ENCODE results near the gene TMEM259. TPM values are rescaled to one million over a fixed set of nuclear protein-coding genes. Genes with fewer than 3 reads are reported as not detected.

The TMEM259 gene
- total and polyA plus RNA-seq, 2 of the 8 experiments (the other 6 are each of a cell fraction or from before 2014, with no cell fraction given): 140 to 243 TPM

- TF ChIP-seq BCL11A (IDR thresholded peaks at IDR 0.05; ENCODE audit: low read depth in 2 of 2, low read length in 2 of 2): no peak
- no peak for TF ChIP-seq SIN3A (conservative IDR thresholded peaks at IDR 0.05 in 1 of 2, IDR thresholded peaks at IDR 0.05 in 1 of 2; ENCODE audit: low read depth in 1 of 2, low read length in 2 of 2)
- TF ChIP-seq RFX5 (IDR thresholded peaks at IDR 0.05; ENCODE audit: borderline replicate concordance, low read depth, low read length): no peak
- TF ChIP-seq ATF3 (IDR thresholded peaks at IDR 0.05; ENCODE audit: insufficient read depth, low read depth, low read length): no peak
- no peak for TF ChIP-seq TAF1 (IDR thresholded peaks at IDR 0.05; ENCODE audit: low read depth, low read length)
- no peak for TF ChIP-seq CREB1 (IDR thresholded peaks at IDR 0.05)
- no peak for TF ChIP-seq CTBP2 (IDR thresholded peaks at IDR 0.05; ENCODE audit: borderline replicate concordance, insufficient read depth, insufficient read length, low read length)
- TF ChIP-seq ZNF274 (IDR thresholded peaks at IDR 0.05; ENCODE audit: borderline replicate concordance, extremely low read depth, low read length): no peak
Measured at GRCh38 chr19:1053176-1054101, 32.5 kb upstream of the TMEM259 start (continued).

All from H1 (cell line).